OCI-LY3 (cell line): ENCODE data around the gene MRPL52.
"Not testable (repeated sequence)": the region's sequence is repeated elsewhere in the genome, so short reads cannot be mapped to it uniquely, and the experiment has no call there.

ENCODE experiments used
- H2AFZ ChIP-seq: fragments of 200-600, 300-600 bp; shearing (Covaris generic); 2 replicates; pipeline ENCODE4 v1.6.0; 2014; ENCODE audit warnings: antibody characterized with exemption, low read depth, low read length
- H3K27ac ChIP-seq: fragments of 200-600, 300-600 bp; sonication (generic); 2 replicates; pipeline ENCODE4 v1.5.1; 2014; ENCODE audit warnings: mild to moderate bottlenecking, low read length, moderate library complexity, mixed read lengths
- H3K27me3 ChIP-seq: fragments of 200-600, 300-600 bp; sonication (generic); 2 replicates; pipeline ENCODE4 v1.6.1; 2014; ENCODE audit warnings: low read depth, low read length, mixed read lengths
- H3K36me3 ChIP-seq: fragments of 200-600, 300-600 bp; sonication (generic); replicated peaks from 2 replicates; pipeline ENCODE3; 2014; ENCODE audit warnings: low read depth, low read length, mixed read lengths
- H3K4me1 ChIP-seq: fragments of 300-600, 200-600 bp; sonication (generic); 2 replicates; pipeline ENCODE4 v1.6.1; 2014; ENCODE audit warnings: low read length, mixed read lengths
- H3K4me2 ChIP-seq: fragments of 200-600, 300-600 bp; sonication (generic); 2 replicates; pipeline ENCODE4 v1.6.1; 2014; ENCODE audit warnings: low read length, mixed read lengths
- H3K4me3 ChIP-seq: fragments of 300-600, 200-600 bp; sonication (generic); 2 replicates; pipeline ENCODE4 v1.5.1; 2014; ENCODE audit warnings: antibody characterized with exemption, mild to moderate bottlenecking, low read length, moderate library complexity
- H3K79me2 ChIP-seq: fragments of 300-600, 200-600 bp; shearing (Covaris generic); 2 replicates; pipeline ENCODE4 v1.6.1; 2014; ENCODE audit warnings: mild to moderate bottlenecking, low read length, mixed read lengths
- H3K9ac ChIP-seq: fragments of 300-600, 200-600 bp; shearing (Covaris generic); 2 replicates; pipeline ENCODE4 v1.6.0; 2014; ENCODE audit warnings: mild to moderate bottlenecking, low read length, moderate library complexity
- H3K9me3 ChIP-seq: fragments of 200-600, 300-600 bp; shearing (Covaris generic); 2 replicates; pipeline ENCODE4 v1.6.1; 2014; ENCODE audit warnings: low read length, mixed read lengths; ENCODE audit not compliant: insufficient read depth
- H4K20me1 ChIP-seq: fragments of 200-600, 300-600 bp; sonication (generic); 2 replicates; pipeline ENCODE4 v1.6.1; 2016; ENCODE audit warnings: low read length, mixed read lengths; ENCODE audit not compliant: insufficient read depth
- EZH2phosphoT487 ChIP-seq: fragments of 200-600 bp; shearing (Covaris generic); IDR thresholded peaks from 2 replicates; pipeline ENCODE4 v1.6.1; 2018; ENCODE audit warnings: antibody characterized with exemption, mixed run types, low read depth
- TF ChIP-seq, protein P1 (sequence below): fragments of 200-600, 300-600 bp; sonication (generic); IDR thresholded peaks from 2 replicates; pipeline ENCODE4 v1.5.1; 2014; ENCODE audit warnings: antibody characterized with exemption, low read length, low read depth

Gene MRPL52

DNA sequence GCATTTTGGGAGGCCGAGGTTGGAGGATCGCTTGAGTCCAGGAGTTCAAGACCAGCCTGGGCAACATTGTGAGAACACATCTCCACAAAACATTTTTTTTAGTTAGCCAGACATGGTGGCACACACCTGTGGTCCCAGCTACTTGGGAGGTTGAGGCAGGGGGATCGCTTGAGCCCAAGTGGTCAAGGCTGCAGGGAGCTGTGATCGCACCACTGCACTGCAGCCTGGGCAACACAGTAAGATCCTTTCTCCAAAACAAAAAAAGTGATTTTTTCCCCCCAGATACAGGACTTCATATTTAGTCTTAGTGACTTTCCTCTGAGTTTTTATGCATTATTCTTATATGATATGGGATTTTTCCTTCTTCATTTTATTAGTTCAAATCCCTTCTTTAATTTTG, 43.0 kb upstream of the MRPL52 start:
- no peak overlapping the region for H2AFZ ChIP-seq
- no peaks in the 10 kb centered on the region for H3K9me3 ChIP-seq
- TF ChIP-seq EZH2phosphoT487, result no peak
- TF ChIP-seq, protein P1, sequence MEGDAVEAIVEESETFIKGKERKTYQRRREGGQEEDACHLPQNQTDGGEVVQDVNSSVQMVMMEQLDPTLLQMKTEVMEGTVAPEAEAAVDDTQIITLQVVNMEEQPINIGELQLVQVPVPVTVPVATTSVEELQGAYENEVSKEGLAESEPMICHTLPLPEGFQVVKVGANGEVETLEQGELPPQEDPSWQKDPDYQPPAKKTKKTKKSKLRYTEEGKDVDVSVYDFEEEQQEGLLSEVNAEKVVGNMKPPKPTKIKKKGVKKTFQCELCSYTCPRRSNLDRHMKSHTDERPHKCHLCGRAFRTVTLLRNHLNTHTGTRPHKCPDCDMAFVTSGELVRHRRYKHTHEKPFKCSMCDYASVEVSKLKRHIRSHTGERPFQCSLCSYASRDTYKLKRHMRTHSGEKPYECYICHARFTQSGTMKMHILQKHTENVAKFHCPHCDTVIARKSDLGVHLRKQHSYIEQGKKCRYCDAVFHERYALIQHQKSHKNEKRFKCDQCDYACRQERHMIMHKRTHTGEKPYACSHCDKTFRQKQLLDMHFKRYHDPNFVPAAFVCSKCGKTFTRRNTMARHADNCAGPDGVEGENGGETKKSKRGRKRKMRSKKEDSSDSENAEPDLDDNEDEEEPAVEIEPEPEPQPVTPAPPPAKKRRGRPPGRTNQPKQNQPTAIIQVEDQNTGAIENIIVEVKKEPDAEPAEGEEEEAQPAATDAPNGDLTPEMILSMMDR, result no peak
- no peaks in the 10 kb centered on the region for H4K20me1 ChIP-seq
- H3K27me3 ChIP-seq, result no peaks in the 10 kb centered on the region
- H3K9ac ChIP-seq, result no peak overlapping the region
- no peaks in the 10 kb centered on the region for H3K79me2 ChIP-seq
- H3K4me2 ChIP-seq, result no peak overlapping the region
- no peak overlapping the region for H3K4me3 ChIP-seq
- no peaks in the 10 kb centered on the region for H3K36me3 ChIP-seq
- peaks cover 30% of the 10 kb centered on the region for H3K4me1 ChIP-seq
- no peak overlapping the region for H3K27ac ChIP-seq

DNA sequence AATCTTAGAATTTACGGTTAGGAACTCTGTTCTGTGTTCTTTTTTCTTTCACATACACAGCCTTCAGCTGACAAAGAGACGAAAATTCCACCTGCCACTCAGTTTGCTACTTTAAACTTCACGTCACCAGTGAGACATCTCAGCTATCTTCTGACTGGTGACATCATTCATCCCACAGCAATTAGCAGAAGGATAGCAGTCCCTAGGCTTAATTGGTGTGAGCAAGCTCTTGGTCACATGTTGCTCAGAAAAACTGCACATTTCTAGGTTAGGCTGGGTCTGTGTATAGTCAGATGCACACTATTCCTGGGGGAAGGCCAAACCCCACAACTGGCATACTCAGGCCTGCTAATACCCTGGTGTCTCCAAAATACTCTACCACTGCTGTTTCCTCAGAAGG, 38.4 kb upstream of the MRPL52 start:
- H3K27me3 ChIP-seq, result no peaks in the 10 kb centered on the region
- H3K4me2 ChIP-seq, result no peak overlapping the region
- no peak overlapping the region for H2AFZ ChIP-seq
- TF ChIP-seq EZH2phosphoT487, result no peak
- TF ChIP-seq, protein P1, result no peak
- H3K4me3 ChIP-seq, result no peak overlapping the region
- peaks cover 50% of the 10 kb centered on the region for H3K4me1 ChIP-seq
- no peaks in the 10 kb centered on the region for H3K9me3 ChIP-seq
- no peaks in the 10 kb centered on the region for H3K79me2 ChIP-seq
- H3K36me3 ChIP-seq, result no peaks in the 10 kb centered on the region
- H4K20me1 ChIP-seq, result no peaks in the 10 kb centered on the region
- H3K9ac ChIP-seq, result no peak overlapping the region
- H3K27ac ChIP-seq, result no peak overlapping the region

DNA sequence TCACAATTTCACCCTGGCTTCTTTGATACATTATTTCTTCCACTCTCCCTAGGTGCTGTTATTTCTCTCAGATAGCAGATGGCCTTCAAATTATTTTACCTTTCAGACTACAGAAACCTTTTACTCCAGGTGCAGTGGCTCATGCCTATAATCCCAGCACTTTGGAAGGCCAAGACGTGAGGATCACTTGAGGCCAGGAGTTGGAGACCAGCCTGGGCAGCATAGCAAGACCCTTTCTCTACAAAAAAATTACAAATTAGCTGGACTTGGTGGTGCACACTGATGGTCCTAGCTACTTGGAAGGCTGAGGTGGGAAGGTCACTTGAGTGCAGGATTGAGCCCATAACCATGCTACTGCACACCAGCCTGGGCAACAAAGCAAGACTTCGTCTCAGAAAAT, 37.5 kb upstream of the MRPL52 start:
- TF ChIP-seq, protein P1, result no peak
- TF ChIP-seq EZH2phosphoT487, result no peak
- Histone ChIP-seq H4K20me1 (no peaks in the 10 kb centered on the region), H3K27me3 (no peaks in the 10 kb centered on the region), H3K79me2 (no peaks in the 10 kb centered on the region), H3K36me3 (no peaks in the 10 kb centered on the region), H3K9me3 (no peaks in the 10 kb centered on the region), H3K4me2 (no peak overlapping the region), H3K4me1 (peaks cover 55% of the 10 kb centered on the region), H3K27ac (no peak overlapping the region), H2AFZ (no peak overlapping the region), H3K4me3 (no peak overlapping the region), H3K9ac (no peak overlapping the region)

DNA sequence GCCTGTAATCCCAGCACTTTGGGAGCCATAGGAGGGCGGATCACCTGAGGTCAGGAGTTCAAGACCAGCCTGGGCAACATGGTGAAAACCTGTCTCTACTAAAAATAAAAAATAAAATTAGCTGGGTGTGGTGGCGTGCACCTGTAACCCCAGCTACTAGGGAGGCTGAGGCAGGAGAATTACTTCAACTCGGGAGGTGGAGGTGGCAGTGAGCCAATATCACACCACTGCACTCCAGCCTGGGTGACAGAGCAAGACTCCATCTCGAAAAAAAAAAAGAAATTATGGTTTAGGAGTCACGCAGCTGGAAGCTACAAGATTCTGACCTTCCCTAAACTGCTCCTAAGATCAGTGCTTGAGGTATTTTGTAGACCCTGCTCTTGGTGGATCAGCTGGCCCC, 36.1 kb upstream of the MRPL52 start:
- not testable (repeated sequence) for H3K4me3 ChIP-seq, H3K9me3 ChIP-seq, H2AFZ ChIP-seq, H3K27ac ChIP-seq, H3K27me3 ChIP-seq, H3K4me2 ChIP-seq, H3K9ac ChIP-seq, H4K20me1 ChIP-seq, H3K79me2 ChIP-seq, H3K36me3 ChIP-seq
- H3K4me1 ChIP-seq, result peaks cover 61% of the 10 kb centered on the region

DNA sequence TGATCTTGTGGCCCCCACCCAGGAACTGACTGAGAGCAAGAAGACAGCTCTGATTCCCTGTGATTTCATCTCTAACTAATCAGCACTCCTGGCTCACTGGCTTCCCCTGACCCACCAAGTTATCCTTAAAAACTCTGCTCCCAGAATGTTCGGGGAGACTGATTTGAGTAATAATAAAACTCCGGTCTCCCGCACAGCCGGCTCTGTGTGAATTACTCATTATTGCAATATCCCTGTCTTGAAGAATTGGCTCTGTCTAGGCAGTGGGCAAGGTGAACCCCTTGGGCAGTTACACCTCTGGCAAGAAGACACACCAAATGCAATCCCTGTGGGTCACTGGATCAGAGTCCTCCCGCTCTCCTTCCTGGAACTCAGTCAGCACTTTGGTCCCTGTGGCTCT, 35.7 kb upstream of the MRPL52 start:
- H3K36me3 ChIP-seq, result no peaks in the 10 kb centered on the region
- H2AFZ ChIP-seq, result no peak overlapping the region
- peaks cover 62% of the 10 kb centered on the region for H3K4me1 ChIP-seq
- no peaks in the 10 kb centered on the region for H4K20me1 ChIP-seq
- H3K27me3 ChIP-seq, result no peaks in the 10 kb centered on the region
- no peak overlapping the region for H3K27ac ChIP-seq
- peak overlapping the region; percentile 48 for H3K4me2 ChIP-seq
- no peak overlapping the region for H3K4me3 ChIP-seq
- TF ChIP-seq, protein P1, result no peak
- no peak for TF ChIP-seq EZH2phosphoT487
- no peaks in the 10 kb centered on the region for H3K79me2 ChIP-seq
- no peaks in the 10 kb centered on the region for H3K9me3 ChIP-seq
- H3K9ac ChIP-seq, result no peak overlapping the region
